GM12892 (cell line): ENCODE measurements around the gene TMEM267.
"Not testable (repeated sequence)": the region's sequence is repeated elsewhere in the genome, so short reads cannot be mapped to it uniquely, and the experiment has no call there.

Experiments used
- DNase-seq: peaks from one replicate; pipeline ENCODE4 v3.0.0; 2011; ENCODE audit not compliant: insufficient read length
- FAIRE-seq: peaks from 2 replicates; lab custom pipeline; 2011; peaks lifted over from hg19 to GRCh38; lab: Jason Lieb, UNC
- POLR2A ChIP-seq: IDR thresholded peaks from 2 replicates; pipeline ENCODE4 v1.6.1; 2011; ENCODE audit warnings: low read depth, low read length, control low read depth
- POLR2AphosphoS5 ChIP-seq: IDR thresholded peaks from 2 replicates; pipeline ENCODE4 v1.6.1; 2011; ENCODE audit warnings: low read depth, low read length, control low read depth
- TAF1 ChIP-seq: IDR thresholded peaks from 2 replicates; pipeline ENCODE4 v1.6.1; 2011; ENCODE audit warnings: low read depth, mild to moderate bottlenecking, control low read depth, low read length, borderline replicate concordance

Gene TMEM267

GRCh38 chr5:43437062-43437660 is 46.5 kb downstream of the TMEM267 start:
- DNase-seq (no peak), FAIRE-seq (no peak)
- no peak for TF ChIP-seq TAF1

GRCh38 chr5:43433382-43433781 is 50.3 kb downstream of the TMEM267 start:
- DNase-seq (no peak), FAIRE-seq (no peak)
- no peak for TF ChIP-seq TAF1
- TF ChIP-seq POLR2A = no peak
- TF ChIP-seq POLR2AphosphoS5 = no peak

GRCh38 chr5:43432486-43433375 is 50.9 kb downstream of the TMEM267 start:
- FAIRE-seq (no peak), DNase-seq (no peak)
- TF ChIP-seq TAF1 (no peak), POLR2A (no peak), POLR2AphosphoS5 (no peak)

- DNase-seq (no peak), FAIRE-seq (no peak)
- TF ChIP-seq POLR2A (no peak), POLR2AphosphoS5 (no peak), TAF1 (no peak)
These were observed 54.0 kb downstream of the TMEM267 start for GRCh38 chr5:43429706-43430105.

GRCh38 chr5:43429016-43429415 is 54.6 kb downstream of the TMEM267 start:
- TF ChIP-seq POLR2A = no peak
- TF ChIP-seq POLR2AphosphoS5 = no peak
- TF ChIP-seq TAF1 = no peak
- DNase-seq (no peak), FAIRE-seq (no peak)

GRCh38 chr5:43427306-43427705 is 56.4 kb downstream of the TMEM267 start:
- TF ChIP-seq POLR2AphosphoS5 (no peak), POLR2A (no peak), TAF1 (no peak)
- no peak for DNase-seq
- FAIRE-seq = no peak

GRCh38 chr5:43425983-43426382 is 57.7 kb downstream of the TMEM267 start:
- TF ChIP-seq POLR2A = no peak
- FAIRE-seq = no peak
- DNase-seq = no peak

- DNase-seq, FAIRE-seq: not testable (repeated sequence)
These were observed 60.6 kb downstream of the TMEM267 start for GRCh38 chr5:43423086-43423485.

- no peak for DNase-seq
- no peak for FAIRE-seq
- TF ChIP-seq TAF1 (no peak), POLR2A (no peak), POLR2AphosphoS5 (no peak)
These were observed 61.5 kb downstream of the TMEM267 start for GRCh38 chr5:43422143-43422542.

GRCh38 chr5:43421450-43422133 is 62.1 kb downstream of the TMEM267 start:
- no peak for TF ChIP-seq POLR2AphosphoS5
- no peak for TF ChIP-seq POLR2A
- no peak for TF ChIP-seq TAF1
- DNase-seq (no peak), FAIRE-seq (no peak)

GRCh38 chr5:43420241-43420640 is 63.4 kb downstream of the TMEM267 start:
- FAIRE-seq (no peak), DNase-seq (no peak)
- no peak for TF ChIP-seq POLR2AphosphoS5

GRCh38 chr5:43418561-43418960 is 65.1 kb downstream of the TMEM267 start:
- TF ChIP-seq TAF1 (no peak), POLR2A (no peak), POLR2AphosphoS5 (no peak)
- no peak for DNase-seq
- no peak for FAIRE-seq
